PC-3 (cell line): ENCODE data around the gene TRAPPC8.
"Not testable (repeated sequence)": the region's sequence is repeated elsewhere in the genome, so short reads cannot be mapped to it uniquely, and the experiment has no call there.

Experiments used
- EZH2 ChIP-seq: fragments of 300-600 bp; sonication (generic); IDR thresholded peaks from one replicate; pipeline ENCODE4 v1.6.1; 2017; ENCODE audit warnings: antibody characterized with exemption, mild to moderate bottlenecking, low read length; ENCODE audit not compliant: unreplicated experiment
- TF ChIP-seq, protein P1 (sequence below): fragments of 300-600 bp; sonication (generic); conservative IDR thresholded peaks from 2 replicates; pipeline ENCODE4 v1.5.1; 2017; ENCODE audit warnings: antibody characterized with exemption, low read depth, mild to moderate bottlenecking, low read length

DNA sequence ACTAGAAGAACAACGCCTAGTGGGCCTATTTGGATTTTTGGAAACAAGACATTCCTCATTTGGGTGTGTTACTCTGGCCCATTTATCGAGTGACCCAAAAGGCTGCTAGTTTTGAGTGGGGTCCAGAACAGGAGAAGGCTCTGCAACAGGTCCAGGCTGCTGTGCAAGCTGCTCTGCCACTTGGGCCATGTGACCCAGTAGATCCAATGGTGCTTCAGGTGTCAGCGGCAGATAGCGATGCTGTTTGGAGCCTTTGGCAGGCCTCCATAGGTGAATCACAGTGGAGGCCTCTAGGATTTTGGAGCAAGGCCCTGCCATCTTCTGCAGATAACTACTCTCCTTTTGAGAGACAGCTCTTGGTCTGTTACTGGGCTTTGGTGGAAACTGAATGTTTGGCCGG, 143.7 kb downstream of the TRAPPC8 start:
- TF ChIP-seq, protein P1, sequence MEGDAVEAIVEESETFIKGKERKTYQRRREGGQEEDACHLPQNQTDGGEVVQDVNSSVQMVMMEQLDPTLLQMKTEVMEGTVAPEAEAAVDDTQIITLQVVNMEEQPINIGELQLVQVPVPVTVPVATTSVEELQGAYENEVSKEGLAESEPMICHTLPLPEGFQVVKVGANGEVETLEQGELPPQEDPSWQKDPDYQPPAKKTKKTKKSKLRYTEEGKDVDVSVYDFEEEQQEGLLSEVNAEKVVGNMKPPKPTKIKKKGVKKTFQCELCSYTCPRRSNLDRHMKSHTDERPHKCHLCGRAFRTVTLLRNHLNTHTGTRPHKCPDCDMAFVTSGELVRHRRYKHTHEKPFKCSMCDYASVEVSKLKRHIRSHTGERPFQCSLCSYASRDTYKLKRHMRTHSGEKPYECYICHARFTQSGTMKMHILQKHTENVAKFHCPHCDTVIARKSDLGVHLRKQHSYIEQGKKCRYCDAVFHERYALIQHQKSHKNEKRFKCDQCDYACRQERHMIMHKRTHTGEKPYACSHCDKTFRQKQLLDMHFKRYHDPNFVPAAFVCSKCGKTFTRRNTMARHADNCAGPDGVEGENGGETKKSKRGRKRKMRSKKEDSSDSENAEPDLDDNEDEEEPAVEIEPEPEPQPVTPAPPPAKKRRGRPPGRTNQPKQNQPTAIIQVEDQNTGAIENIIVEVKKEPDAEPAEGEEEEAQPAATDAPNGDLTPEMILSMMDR: not testable (repeated sequence)
- not testable (repeated sequence) for TF ChIP-seq EZH2
